GM18526 (cell line): ENCODE results near the gene ABCA4.

ENCODE experiments used
- POLR2A ChIP-seq: IDR thresholded peaks from 3 replicates; pipeline ENCODE4 v1.6.1; 2011; ENCODE audit not compliant: insufficient read length; ENCODE audit errors: extremely low read depth

Gene ABCA4

DNA sequence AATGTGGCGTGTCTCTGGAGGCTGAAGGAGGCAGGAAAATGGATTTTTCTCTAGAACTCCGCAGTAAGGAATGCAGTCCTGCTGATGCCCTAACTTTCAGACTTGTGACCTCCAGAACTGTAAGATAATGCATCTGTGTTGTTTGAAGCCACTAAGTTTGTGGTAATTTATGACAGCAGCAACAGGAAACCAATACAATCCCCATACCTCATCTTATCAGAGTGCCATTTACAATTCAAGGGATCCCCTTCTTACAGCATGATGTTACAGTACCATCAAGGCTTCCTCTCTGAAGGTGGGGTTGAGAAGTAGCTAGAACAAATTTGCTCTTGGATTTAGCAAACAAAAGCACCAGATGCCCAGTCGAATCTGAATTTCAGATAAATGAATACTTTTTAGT is 21.6 kb downstream of the ABCA4 start:
- no peak for TF ChIP-seq POLR2A

DNA sequence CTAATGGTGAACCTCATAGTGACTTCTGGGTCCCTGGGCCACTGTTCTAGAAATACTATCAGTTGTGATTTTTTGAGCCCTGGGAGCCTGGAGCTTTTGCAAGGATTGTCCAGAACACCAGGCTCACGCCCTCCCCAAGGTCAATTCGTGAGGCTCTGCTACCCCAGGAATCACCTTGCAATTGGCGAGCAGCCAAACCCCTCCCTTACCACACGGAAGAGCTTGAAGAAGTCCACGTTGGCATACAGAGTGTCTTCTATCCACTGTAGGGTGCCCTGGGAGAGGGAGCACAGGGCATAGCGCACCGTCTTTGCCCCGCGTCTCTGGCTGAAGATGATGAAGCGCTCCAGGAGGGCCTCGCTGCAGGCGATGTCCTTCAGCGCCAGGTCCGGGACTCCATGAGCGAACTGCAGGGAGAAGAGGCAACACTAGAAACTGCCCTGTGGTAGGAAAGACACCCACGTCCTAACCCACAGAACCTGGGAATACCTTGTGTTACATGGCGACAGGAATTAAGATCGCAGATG is 22.3 kb downstream of the ABCA4 start:
- no peak for TF ChIP-seq POLR2A

DNA sequence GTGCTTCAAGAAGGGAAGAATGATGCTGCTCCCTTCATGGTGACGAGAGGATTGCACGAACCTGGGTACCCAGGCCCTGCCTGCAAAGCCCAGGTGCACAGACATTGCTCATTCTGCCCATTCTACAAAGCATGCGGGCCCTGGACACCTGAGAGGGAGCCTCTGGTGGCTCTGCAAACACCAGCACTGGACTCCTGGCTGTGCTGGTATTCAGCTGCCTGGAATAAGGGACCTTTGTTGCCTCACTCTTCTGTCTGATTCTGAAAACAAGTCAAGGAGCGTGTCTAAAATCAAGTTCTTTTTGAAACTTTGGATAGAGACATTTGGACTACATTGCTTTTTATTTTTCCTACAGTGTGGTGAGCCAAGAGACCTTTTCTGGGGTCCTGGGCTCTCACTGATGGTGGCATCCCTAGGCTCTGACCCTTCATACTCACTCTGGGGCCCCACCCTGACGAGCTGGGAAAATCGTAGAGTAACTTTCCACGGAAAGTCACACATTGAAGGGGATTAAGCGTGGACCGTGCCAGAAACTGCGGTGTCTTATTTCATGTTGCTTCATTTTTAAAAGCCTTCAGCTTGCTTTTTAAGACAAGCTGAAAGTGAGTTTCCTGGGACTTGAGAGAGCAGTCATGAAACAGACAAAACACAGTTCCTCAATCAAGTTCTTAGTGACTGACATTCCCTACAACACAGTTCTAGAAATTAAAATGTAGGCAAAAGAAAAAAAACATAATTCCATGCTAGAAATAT is 24.0 kb downstream of the ABCA4 start:
- no peak for TF ChIP-seq POLR2A

DNA sequence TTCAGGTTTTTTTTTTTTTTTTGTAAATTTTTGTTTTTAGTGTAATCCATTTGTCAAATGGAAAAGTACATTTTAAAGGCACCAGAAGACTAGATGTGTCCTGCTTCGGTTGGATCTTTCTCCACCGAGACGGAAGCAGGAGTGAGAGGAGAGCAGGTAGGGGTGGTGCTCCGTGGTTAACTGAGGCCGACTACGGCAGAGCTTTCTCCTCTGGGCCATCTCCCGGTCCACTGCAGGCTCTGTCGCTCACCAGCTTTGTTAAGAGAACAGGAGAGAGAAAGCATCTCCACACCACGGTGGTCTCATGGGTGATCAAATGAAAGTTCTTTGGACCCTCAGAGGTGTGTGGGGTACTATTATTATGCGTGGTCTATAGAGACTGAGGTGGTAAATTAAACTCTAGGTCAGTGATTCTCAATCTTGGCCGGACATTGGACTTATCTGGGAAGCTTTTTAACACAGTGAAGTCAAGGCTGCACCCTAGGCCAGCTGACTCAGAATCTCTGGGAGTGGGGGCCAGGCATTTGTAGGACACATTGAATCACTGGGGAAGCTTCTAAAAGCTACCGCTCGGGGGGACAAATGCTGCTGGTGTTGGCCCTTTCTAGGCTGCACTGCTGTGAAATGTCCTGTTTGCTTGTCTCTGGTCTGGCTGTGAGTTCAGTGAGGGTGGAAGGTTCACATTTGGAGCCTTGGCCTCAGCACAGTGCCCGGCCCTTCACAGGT is 25.0 kb downstream of the ABCA4 start:
- no peak for TF ChIP-seq POLR2A

DNA sequence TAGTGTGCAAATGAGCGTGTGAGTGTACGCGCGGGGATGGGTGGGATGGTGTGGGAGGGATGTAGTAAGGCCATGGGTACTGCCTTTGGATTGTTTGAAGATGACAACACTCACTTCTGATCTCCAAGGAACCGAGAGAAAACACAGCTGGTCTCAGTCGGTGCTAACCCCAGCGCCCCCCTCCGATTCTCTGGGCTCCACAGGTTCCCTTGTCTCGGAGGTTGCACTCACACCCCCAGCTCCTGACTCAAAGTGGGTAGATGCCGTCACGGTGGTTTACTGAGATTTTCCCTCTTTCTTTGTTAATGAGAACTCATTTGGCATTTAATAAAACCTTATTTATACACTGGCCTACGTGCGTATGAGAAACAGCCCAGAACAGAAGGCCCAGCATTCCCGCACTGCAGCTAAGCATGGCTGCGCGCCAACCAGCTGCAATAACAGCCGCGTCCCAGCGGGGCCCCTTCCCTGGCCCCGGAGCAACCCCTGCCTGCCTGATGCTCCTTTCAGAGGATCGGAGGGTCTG is 25.8 kb downstream of the ABCA4 start:
- TF ChIP-seq POLR2A, result no peak

DNA sequence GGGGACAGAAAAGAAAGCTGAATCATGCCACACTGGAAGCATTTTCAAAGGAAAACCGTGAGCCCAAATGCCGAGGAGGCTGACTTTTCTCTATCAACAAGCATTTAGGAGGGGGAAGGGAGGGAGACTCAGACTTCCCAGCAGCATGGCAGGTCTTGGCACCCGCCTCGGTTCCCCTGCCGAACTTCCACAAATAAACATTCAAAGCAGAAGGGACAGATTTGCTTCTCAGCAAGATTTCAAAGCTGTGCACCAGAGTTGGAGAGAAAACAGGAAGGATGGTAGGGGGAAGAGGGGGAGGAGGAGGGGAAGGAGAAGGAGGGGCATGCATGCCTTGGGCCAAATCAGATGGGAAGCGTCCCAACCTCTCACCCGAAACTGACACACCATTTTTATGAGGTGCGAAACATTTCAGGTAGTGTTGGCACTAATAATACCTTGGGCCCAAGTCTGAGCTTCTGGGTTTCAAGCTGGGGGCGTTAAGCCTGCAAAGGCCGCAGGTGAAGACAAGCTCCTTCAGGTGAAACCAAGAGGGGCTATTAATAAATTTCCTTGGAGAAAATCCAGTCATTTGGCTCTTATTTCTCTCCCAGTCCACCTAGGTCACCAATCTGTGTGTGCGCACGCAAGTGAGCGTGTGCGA is 26.4 kb downstream of the ABCA4 start:
- TF ChIP-seq POLR2A, result no peak

DNA sequence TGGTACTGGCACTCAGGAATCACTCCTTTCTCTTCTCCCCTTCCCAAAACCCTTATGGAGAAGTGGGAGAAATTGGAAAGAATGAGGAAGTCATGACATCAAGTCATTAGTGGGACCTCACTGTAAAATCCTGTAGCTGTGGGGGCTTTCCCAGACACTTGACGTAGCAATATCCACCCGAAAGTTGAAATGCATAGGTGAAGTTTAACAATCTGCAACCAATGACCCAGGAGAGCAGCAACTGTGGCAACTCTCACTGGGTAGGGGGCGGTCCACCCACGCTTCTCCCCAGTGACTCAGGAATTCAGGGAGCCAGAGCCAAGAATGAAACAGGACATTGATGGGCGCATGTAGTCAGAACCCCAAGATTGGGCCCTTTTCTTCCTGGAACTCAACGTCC is 27.0 kb downstream of the ABCA4 start:
- TF ChIP-seq POLR2A, result no peak

DNA sequence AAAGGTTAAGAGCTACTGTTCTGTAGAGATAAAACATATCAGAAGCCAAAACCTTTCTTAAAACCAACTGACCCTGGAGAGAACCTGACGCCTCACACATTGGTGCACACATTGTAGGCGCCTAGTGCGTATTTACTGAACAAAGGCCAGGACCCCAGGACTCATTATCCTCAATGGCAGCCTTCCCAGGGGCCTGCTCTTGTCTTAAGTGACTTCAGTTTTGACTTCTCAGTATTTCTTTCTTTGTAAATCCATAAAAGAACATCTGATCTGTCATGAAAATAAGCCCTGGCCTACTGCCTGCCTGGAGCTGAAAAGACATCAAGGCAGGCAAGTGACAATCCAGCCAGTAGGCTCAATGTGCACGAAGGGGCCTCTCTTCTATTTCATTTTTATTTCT is 27.6 kb downstream of the ABCA4 start:
- no peak for TF ChIP-seq POLR2A

DNA sequence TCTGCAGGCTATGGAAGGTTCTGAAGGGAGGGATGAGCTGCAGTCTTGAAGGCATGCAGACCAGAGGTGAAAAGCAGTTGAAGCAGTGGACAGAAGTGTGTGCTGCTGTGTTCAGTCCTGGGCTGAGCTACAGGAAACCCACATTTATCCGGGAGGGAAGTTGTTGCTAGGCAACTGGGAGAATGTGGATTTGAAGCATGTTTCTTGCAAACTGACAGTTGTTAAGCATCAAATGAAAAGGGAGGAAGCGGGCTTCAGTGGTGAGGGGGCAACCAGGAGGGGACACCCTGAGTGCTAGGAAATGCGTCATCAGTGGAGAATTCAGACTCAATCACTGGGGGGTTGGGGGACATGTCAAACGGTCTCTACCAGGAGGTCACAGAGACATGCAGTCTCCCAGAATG is 28.7 kb downstream of the ABCA4 start:
- TF ChIP-seq POLR2A, result no peak

DNA sequence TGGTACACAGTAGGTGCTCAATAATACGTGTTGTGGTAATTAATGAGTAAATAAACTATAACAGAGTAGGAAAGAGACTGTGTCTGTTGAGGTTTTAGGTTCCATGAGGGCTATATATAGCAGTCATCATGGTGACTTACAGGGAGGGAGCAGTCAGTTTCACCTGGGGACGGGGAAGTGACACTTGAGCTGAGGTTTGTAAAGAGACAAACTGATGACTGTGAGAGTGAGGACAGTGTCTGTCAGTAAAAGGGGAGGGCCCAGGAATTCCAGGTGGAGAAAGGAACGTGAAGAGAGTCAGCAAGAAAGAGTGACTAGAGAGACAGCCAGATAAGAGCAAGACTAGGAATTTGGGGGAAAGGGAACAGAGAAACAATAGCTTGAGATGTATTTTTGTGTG is 30.2 kb downstream of the ABCA4 start:
- no peak for TF ChIP-seq POLR2A

DNA sequence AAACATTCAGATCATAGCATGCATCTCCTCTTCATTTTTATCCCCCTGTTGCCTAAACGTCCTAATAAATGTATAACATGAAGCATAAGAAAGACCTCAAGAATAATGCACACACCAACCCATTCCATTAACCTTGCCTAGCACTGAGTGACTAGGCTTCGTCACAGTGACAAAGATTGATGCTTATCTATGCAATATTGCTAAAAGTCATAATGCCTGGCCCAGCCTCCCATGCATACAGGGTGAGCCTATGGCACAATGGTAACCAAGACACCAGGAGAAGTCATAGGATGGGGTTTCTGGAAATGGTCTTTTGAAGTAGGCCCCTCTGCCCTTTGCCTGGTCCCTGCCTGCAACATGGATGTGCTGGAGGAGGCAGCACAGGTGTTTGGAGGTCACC is 33.8 kb downstream of the ABCA4 start:
- TF ChIP-seq POLR2A, result no peak

DNA sequence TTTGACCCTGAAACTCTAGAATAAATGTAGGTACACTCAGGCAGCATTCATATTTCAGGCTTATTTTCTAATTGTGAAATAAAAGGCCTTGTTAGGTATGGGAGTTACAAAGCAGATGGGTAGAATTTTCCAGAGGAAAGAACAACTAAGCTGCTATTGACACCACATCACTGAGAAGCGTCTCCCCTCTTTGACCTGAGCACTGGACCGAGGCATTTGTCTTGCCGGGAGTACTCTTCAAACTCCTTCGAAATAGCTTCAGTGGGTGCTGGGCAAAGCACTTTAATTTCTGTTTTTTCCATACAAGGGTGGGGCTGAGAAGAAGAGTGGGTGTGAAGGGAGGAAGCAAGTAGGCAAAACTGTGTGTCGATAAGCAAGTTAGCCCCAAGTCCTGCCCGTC is 36.4 kb downstream of the ABCA4 start:
- TF ChIP-seq POLR2A, result no peak

DNA sequence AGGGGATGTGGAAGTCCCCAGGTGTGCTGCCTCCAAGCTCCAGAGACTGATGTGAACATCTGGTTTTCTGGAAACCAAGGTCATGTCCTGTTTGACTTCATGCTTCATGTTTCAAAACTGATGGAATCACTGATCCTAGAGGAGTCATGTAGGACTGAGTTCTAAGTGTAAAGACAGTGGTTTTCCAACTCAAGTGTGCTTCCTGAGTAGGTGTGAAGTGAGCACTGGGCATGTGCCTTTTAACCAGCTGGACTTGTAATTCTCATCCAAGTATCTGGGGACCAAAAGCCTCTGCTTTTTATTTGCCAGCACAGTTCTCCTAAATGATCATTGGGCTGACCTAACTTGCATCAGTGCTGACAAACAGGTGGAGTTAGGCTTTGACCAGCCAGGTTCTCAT is 36.9 kb downstream of the ABCA4 start:
- no peak for TF ChIP-seq POLR2A

DNA sequence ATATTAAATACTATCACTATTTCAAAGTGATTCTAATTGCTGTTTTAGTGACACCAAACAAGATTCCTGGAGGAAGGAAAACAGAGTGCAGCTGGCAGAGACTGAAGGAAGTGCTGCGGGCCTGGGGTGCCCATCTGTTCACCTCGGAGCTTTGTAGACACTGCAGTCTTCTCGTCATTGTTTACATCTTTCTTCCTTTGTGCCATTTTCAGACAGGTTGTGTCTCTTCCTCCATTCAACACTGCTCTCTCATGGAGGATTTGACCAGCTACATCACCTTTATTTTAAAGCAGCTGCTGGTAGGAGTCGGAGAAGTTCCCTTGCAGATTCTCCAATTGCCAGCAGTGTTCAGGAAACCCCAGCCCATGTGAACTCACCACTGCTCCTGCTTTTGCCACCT is 37.3 kb downstream of the ABCA4 start:
- no peak for TF ChIP-seq POLR2A

DNA sequence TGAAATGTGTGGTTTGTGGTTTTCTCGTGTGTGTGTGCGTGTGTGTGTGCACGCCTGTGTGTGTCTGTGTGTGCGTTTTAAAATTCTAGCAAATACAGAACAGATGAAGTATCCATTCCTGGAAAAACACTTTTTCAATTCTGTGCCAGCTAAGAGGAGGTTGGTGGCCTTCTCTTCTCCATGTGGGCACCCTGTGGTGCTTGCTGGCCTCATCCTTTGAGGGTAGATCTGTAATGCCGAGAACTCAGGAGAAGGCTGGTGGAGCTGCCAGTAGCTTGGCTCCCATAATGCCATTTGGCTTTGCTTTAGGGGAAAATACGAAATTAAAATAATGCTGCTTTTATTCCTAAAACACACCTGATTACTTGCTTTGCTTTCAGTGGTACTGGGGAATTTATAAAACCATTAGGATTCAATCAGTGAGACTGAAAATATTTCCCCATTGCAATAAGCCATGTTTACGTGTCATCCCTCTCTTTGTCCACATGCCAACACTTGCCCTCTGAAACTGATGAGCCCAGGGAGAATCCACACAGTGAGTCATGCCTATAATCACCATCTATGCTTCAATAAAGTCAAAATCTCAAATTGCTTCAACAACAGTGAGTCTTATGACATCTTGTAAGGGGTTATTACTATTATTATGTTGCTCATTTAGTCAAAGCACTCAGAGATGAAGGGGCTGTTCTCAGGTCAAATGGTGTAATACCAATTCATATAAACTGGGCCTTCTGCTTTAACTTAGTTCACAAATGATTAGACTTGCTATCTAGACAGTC is 39.2 kb downstream of the ABCA4 start:
- TF ChIP-seq POLR2A, result no peak

DNA sequence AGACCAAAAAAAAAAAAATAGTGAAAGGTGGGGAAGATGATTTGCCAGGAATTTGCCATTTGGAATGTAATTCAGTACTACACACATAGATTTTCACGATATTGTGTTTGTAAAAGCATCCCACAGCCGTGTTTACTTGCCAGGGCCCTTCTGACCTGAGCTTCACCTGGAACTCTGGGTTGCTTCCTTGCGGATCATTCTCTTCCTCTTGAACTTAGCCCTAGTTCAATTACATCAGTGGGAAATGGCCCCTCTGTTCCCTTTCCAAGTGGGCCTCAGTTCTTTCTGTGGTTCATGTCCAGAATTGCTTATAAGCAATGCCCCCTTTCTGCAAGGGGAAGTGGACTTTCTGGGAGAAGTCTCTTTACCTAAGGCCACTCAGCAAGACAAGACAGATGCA is 41.0 kb downstream of the ABCA4 start:
- TF ChIP-seq POLR2A, result no peak
